H1 (cell line): Measurements from ENCODE around the gene ANGPTL2. TPM values are rescaled to one million over a fixed set of nuclear protein-coding genes. Genes with fewer than 3 reads are reported as not detected.

Experiments
- CTCF ChIA-PET: fragments of 300-600 bp; sonication (Branson Sonifier 250); formaldehyde crosslinking; loops from one replicate; lab custom pipeline; 2021; ENCODE audit not compliant: partially characterized antibody; lab: Charles Lee
- POLR2A ChIA-PET: fragments of 300-600 bp; sonication (Branson Sonifier 250); formaldehyde crosslinking; loops from one replicate; lab custom pipeline; 2021; ENCODE audit warnings: inconsistent platforms; ENCODE audit not compliant: partially characterized antibody; lab: Charles Lee
- DNase-seq, 2 experiments: peaks; one replicate each; pipeline versions ENCODE4 v3.0.0 to v3.0.0-alpha.2; 2010 to 2022; ENCODE audit warnings: low spot score in 2 of 2, low read depth in 1 of 2, mixed read lengths in 1 of 2
- FAIRE-seq: peaks from 2 replicates; lab custom pipeline; 2011; peaks lifted over from hg19 to GRCh38; lab: Jason Lieb, UNC
- H2AFZ ChIP-seq: 2 replicates; pipeline ENCODE4 v1.8.1; 2012; ENCODE audit warnings: low read length, inconsistent platforms
- H2AK5ac ChIP-seq: 2 replicates; pipeline ENCODE4 v1.6.1; 2013; ENCODE audit warnings: low read depth, low read length
- H2BK120ac ChIP-seq: replicated peaks from 2 replicates; pipeline ENCODE3; 2013; ENCODE audit warnings: low read depth, low read length, inconsistent platforms
- H2BK12ac ChIP-seq: 2 replicates; pipeline ENCODE4 v1.6.1; 2013; ENCODE audit warnings: low read depth, low read length
- H2BK15ac ChIP-seq: 2 replicates; pipeline ENCODE4 v1.6.1; 2013; ENCODE audit warnings: low read length
- H2BK20ac ChIP-seq: 2 replicates; pipeline ENCODE4 v1.6.1; 2013; ENCODE audit warnings: low read length
- H2BK5ac ChIP-seq: 2 replicates; pipeline ENCODE4 v1.6.1; 2013; ENCODE audit warnings: low read depth, low read length
- H3K14ac ChIP-seq: 2 replicates; pipeline ENCODE4 v1.6.1; 2013; ENCODE audit warnings: inconsistent platforms; ENCODE audit not compliant: insufficient read length
- H3K18ac ChIP-seq: 2 replicates; pipeline ENCODE4 v1.6.1; 2013; ENCODE audit warnings: low read length; ENCODE audit errors: extremely low read depth
- H3K23ac ChIP-seq: 2 replicates; pipeline ENCODE4 v1.6.1; 2013; ENCODE audit warnings: inconsistent platforms; ENCODE audit not compliant: insufficient read length
- H3K23me2 ChIP-seq: 2 replicates; pipeline ENCODE4 v1.6.1; 2013; ENCODE audit warnings: low read depth, low read length
- H3K27ac ChIP-seq: 2 replicates; pipeline ENCODE4 v1.6.1; 2011; ENCODE audit warnings: low read depth, low read length, inconsistent platforms
- H3K27me3 ChIP-seq, 4 experiments: replicated peaks in 1 of 4; 1 replicate in 1 of 4; 2 replicates in 3 of 4; pipeline versions ENCODE4 v1.6.1 to v1.8.1; 2011 to 2013; ENCODE audit warnings: low read length in 3 of 4, mild to moderate bottlenecking in 3 of 4, inconsistent platforms in 2 of 4, mixed read lengths in 2 of 4, moderate library complexity in 1 of 4; ENCODE audit not compliant: control insufficient read depth in 3 of 4, insufficient read depth in 3 of 4; ENCODE audit errors: extremely low read depth in 1 of 4
- H3K36me3 ChIP-seq, 4 experiments: 2 replicates each; pipeline versions ENCODE4 v1.6.1 to v1.8.1; 2011 to 2013; ENCODE audit warnings: mild to moderate bottlenecking in 4 of 4, low read length in 3 of 4, moderate library complexity in 2 of 4, control low read depth in 1 of 4, inconsistent platforms in 1 of 4; ENCODE audit not compliant: insufficient read depth in 4 of 4, control insufficient read depth in 2 of 4
- H3K4ac ChIP-seq: replicated peaks from 2 replicates; pipeline ENCODE3; 2013; ENCODE audit warnings: low read length, low read depth, mixed read lengths, inconsistent platforms; ENCODE audit not compliant: insufficient read length
- H3K4me1 ChIP-seq, 4 experiments: replicated peaks in 1 of 4; 1 replicate in 1 of 4; 2 replicates in 3 of 4; pipeline versions ENCODE4 v1.6.1 to v1.8.1; 2011 to 2013; ENCODE audit warnings: low read length in 3 of 4, inconsistent platforms in 2 of 4, mixed read lengths in 1 of 4; ENCODE audit not compliant: insufficient read depth in 4 of 4, control insufficient read depth in 3 of 4
- H3K4me2 ChIP-seq, 2 experiments: 2 replicates each; pipeline versions ENCODE4 v1.6.1 to v1.8.1; 2011 to 2013; ENCODE audit warnings: low read depth in 2 of 2, low read length in 2 of 2, control low read depth in 1 of 2, inconsistent platforms in 1 of 2, mild to moderate bottlenecking in 1 of 2; ENCODE audit not compliant: insufficient read depth in 1 of 2
- H3K4me3 ChIP-seq, 4 experiments: fragments of 200-600, 300-600 bp in 1 of 4; sonication (generic), shearing (Covaris generic), sonication (Bioruptor Twin) in 1 of 4; 2 replicates each; pipeline versions ENCODE4 v1.5.1 to v1.8.1; 2011 to 2016; ENCODE audit warnings: low read length in 4 of 4, low read depth in 3 of 4, control low read depth in 2 of 4, inconsistent platforms in 2 of 4, mild to moderate bottlenecking in 2 of 4, mixed read lengths in 1 of 4, moderate library complexity in 1 of 4; ENCODE audit not compliant: insufficient read depth in 2 of 4; ENCODE audit errors: extremely low read depth in 1 of 4
- H3K56ac ChIP-seq: replicated peaks from 2 replicates; pipeline ENCODE3; 2013; ENCODE audit warnings: low read depth, mild to moderate bottlenecking, mixed read lengths, low read length, inconsistent platforms; ENCODE audit not compliant: insufficient read length
- H3K79me1 ChIP-seq: 2 replicates; pipeline ENCODE4 v1.6.1; 2013; ENCODE audit warnings: low read depth, low read length, control low read depth
- H3K79me2 ChIP-seq, 2 experiments: 2 replicates each; pipeline versions ENCODE4 v1.6.1 to v1.8.1; 2012 to 2013; ENCODE audit warnings: low read length in 2 of 2, mild to moderate bottlenecking in 2 of 2, inconsistent platforms in 1 of 2; ENCODE audit not compliant: insufficient read depth in 2 of 2, control insufficient read depth in 1 of 2
- H3K9ac ChIP-seq, 4 experiments: replicated peaks in 1 of 4; 1 replicate in 1 of 4; 2 replicates in 3 of 4; pipeline versions ENCODE4 v1.6.1 to v1.8.1; 2011 to 2013; ENCODE audit warnings: low read depth in 3 of 4, low read length in 3 of 4, control low read depth in 2 of 4, mild to moderate bottlenecking in 2 of 4, moderate library complexity in 2 of 4, inconsistent platforms in 1 of 4; ENCODE audit errors: extremely low read depth in 1 of 4
- H3K9me3 ChIP-seq, 2 experiments: 2 replicates each; pipeline versions ENCODE4 v1.6.1 to v1.8.1; 2012 to 2013; ENCODE audit warnings: mild to moderate bottlenecking in 2 of 2, moderate library complexity in 2 of 2, control low read depth in 1 of 2, inconsistent platforms in 1 of 2, low read depth in 1 of 2, low read length in 1 of 2, mixed read lengths in 1 of 2; ENCODE audit not compliant: insufficient read depth in 2 of 2
- H4K20me1 ChIP-seq, 2 experiments: replicated peaks in 1 of 2; 2 replicates each; pipeline versions ENCODE3 to v1.8.1; 2011 to 2013; ENCODE audit warnings: inconsistent platforms in 2 of 2, low read length in 2 of 2, mild to moderate bottlenecking in 1 of 2; ENCODE audit not compliant: insufficient read depth in 2 of 2, control insufficient read depth in 1 of 2
- H4K5ac ChIP-seq: 2 replicates; pipeline ENCODE4 v1.6.1; 2013; ENCODE audit warnings: low read length, low read depth, mixed read lengths, inconsistent platforms; ENCODE audit not compliant: insufficient read length
- H4K8ac ChIP-seq: 2 replicates; pipeline ENCODE4 v1.8.0; 2013; ENCODE audit warnings: mild to moderate bottlenecking, moderate library complexity, low read length, inconsistent platforms; ENCODE audit not compliant: insufficient read depth; ENCODE audit errors: extremely low read depth
- H4K91ac ChIP-seq: replicated peaks from 2 replicates; pipeline ENCODE3; 2013; ENCODE audit warnings: low read length, mixed read lengths, inconsistent platforms; ENCODE audit not compliant: insufficient read length
- MAFK ChIP-seq: IDR thresholded peaks from 2 replicates; pipeline ENCODE4 v1.6.1; 2012; ENCODE audit warnings: low read depth, mild to moderate bottlenecking, improper control_type of control experiment, low read length
- WGBS, 2 experiments: shearing (Covaris generic) in 1 of 2; methylation state at CpG; one replicate each; pipeline versions ENCODE4 v1.1.6 to v1.1.7; 2013 to 2015; ENCODE audit warnings: low lambda C conversion rate in 2 of 2, mixed read lengths in 2 of 2, inconsistent platforms in 1 of 2, low coverage in 1 of 2, missing lambda C conversion rate in 1 of 2; ENCODE audit not compliant: insufficient replicate concordance in 2 of 2, insufficient coverage in 1 of 2, insufficient read length in 1 of 2; ENCODE audit errors: extremely low coverage in 1 of 2, missing lambda C conversion rate in 1 of 2; 5-methylcytosine and 5-hydroxymethylcytosine counted together
- polyA plus RNA-seq, 7 experiments: library from polyadenylated mRNA; depleted of rRNA in 3 of 7; stranded (reverse) in 5 of 7; unstranded in 2 of 7; fragments of >200 nt in 5 of 7; fragments of 200-250 nt in 2 of 7; gene quantifications; 1 replicate in 5 of 7; 2 replicates in 1 of 7; 4 replicates in 1 of 7; pipeline versions ENCODE4 v1.2.1 to v1.2.3, GENCODE V29; 2011 to 2013; ENCODE audit warnings: missing spikeins in 2 of 7, mixed read lengths in 2 of 7
- total RNA-seq: library from RNA; stranded (reverse); fragmentation: NEBNext Ultra II Directional; extraction: Animal tissue kit (Norgen Biotek cat#: 25700); gene quantifications from 2 replicates; pipeline ENCODE4 v1.2.1, GENCODE V29; 2021
- TF ChIP-seq, protein P1 (sequence below): IDR thresholded peaks from 2 replicates; pipeline ENCODE4 v1.6.1; 2012; ENCODE audit warnings: low read length, inconsistent platforms

ANGPTL2 gene
- total and polyA plus RNA-seq, 2 of the 8 experiments (the other 6 are each of a cell fraction or from before 2014, with no cell fraction given), result 9.0 to 10.6 TPM

DNA sequence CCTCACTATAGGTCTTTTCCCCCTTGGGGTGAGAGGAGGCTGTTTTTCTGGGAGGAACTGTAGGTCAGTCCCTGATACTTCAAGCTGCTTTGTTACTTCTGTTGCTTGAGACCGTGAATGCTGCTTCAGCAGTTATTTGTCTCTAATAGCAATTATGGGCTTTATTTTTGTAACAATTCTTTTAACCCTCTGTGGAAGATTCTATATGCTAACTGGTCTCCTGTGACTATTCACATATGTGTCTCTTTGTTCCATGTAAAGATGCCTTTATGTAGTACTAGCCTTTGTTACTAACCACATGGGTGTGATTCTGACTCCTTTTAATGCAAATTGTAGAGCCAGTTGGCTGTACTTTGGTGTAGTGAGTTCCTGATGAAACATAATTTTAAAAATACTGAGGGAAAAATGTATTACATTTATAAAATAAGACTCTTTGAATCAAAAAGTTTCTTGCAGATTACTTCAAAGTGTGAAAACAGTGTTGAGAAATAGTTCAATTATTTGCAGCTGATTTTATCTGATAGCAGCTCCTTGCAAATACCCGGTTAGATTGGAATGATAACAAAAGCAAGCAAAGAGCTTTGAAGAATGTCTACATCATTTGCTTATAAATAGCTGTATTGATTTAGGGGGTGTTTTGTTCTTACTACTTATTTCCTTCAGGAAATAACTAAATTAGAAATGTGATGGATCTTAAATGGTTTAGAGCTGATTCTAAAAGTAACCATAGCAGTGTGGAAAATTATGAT is 46.6 kb downstream of the ANGPTL2 start:
- FAIRE-seq (peak; percentile 24), DNase-seq (no peak)
- Histone ChIP-seq H2AK5ac (no peak overlapping the region), H3K36me3 (0 out of 8 replicates have a peak, but pooled peaks cover 0 to 2% (median 0%) of the 10 kb centered on the region in 4 experiments), H3K4me3 (peak overlapping the region in 1 of 4 experiments; percentile 21; a peak in 2 of 8 replicates), H3K79me2 (no peaks in the 10 kb centered on the region), H4K8ac (no peak overlapping the region), H2BK15ac (no peak overlapping the region), H4K20me1 (no peaks in the 10 kb centered on the region), H3K23ac (no peak overlapping the region), H3K27ac (no peak overlapping the region), H4K91ac (no peak overlapping the region), H2BK12ac (no peak overlapping the region), H2AFZ (no peak overlapping the region), H3K18ac (0 out of 2 replicates have a peak overlapping the region, but pooled peaks have one; percentile 9), H3K14ac (no peak overlapping the region), H3K23me2 (no peaks in the 10 kb centered on the region; the same call in 1 of the 2 replicates), H3K27me3 (no peaks in the 10 kb centered on the region; a peak in 1 of 7 replicates), H2BK5ac (no peak overlapping the region), H4K5ac (no peak overlapping the region), H2BK120ac (no peak overlapping the region), H3K9ac (no peak overlapping the region), H3K56ac (no peak overlapping the region), H3K4me1 (peaks cover 18 to 30% (median 23%) of the 10 kb centered on the region in 4 experiments), H2BK20ac (no peak overlapping the region), H3K9me3 (no peaks in the 10 kb centered on the region), H3K79me1 (0 out of 2 replicates have a peak, but pooled peaks cover 2% of the 10 kb centered on the region), H3K4ac (no peak overlapping the region), H3K4me2 (peak overlapping the region; percentile 4 to 37; a peak in 1 of 4 replicates)
- CTCF ChIA-PET, result interaction anchor here (0.8 to 2.9 kb wide), 9 partner anchors 12 to 124 kb away, joined by 3 to 9 read pairs (median 3); no protein-coding TSS in a partner anchor
- 26% methylated on average over 2 of the region's 2 CpGs; no CpG with 5 or more reads in 1 of the 2 experiments for WGBS, 2 experiments
- POLR2A ChIA-PET, result interaction anchor here (0.8 to 1.8 kb wide), 2 partner anchors 13 to 47 kb away, joined by 3 to 4 read pairs; partner anchors contain the start of gene ANGPTL2
- TF ChIP-seq, protein P1, sequence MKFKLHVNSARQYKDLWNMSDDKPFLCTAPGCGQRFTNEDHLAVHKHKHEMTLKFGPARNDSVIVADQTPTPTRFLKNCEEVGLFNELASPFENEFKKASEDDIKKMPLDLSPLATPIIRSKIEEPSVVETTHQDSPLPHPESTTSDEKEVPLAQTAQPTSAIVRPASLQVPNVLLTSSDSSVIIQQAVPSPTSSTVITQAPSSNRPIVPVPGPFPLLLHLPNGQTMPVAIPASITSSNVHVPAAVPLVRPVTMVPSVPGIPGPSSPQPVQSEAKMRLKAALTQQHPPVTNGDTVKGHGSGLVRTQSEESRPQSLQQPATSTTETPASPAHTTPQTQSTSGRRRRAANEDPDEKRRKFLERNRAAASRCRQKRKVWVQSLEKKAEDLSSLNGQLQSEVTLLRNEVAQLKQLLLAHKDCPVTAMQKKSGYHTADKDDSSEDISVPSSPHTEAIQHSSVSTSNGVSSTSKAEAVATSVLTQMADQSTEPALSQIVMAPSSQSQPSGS, result no peak
- peak; percentile 57; the same call in 1 of the 2 replicates for TF ChIP-seq MAFK
